HG03025 (cell line): Measurements from ENCODE around the gene APP.
"Not testable (repeated sequence)": the region's sequence is repeated elsewhere in the genome, so short reads cannot be mapped to it uniquely, and the experiment has no call there.

Source experiments
- ATAC-seq: cut with Tn5 transposase; IDR thresholded peaks from one replicate; pipeline ENCODE4 v1.9.1; 2021; ENCODE audit warnings: mild to moderate bottlenecking, moderate library complexity; ENCODE audit not compliant: unreplicated experiment, low FRiP score

The APP gene

GRCh38 chr21:26165331-26165730 is 5.2 kb downstream of the APP start:
- no peak for ATAC-seq

GRCh38 chr21:26164311-26164710 is 6.3 kb downstream of the APP start:
- ATAC-seq, result no peak

- no peak for ATAC-seq
These were observed 8.5 kb downstream of the APP start for GRCh38 chr21:26162081-26162480.

DNA sequence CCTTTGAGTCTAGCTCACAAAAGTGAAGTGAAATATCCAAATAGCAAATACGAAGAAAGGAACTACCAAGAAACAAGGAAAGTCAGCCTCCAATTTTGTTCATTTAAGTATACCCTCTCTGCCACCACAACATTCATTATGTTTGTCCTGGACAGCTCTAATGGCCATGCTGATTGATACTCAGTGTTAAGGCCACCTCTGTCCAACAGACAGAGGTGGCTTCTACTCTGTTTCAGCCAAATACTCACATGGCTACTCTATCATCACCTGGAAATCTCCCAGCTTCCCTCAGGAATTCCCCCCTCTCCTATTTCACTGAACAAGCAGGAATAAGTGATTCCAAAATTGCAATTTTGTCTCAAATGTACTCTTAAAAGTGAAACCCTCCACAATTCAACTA is 10.7 kb downstream of the APP start:
- no peak for ATAC-seq

- ATAC-seq, result no peak
These were observed 12.8 kb downstream of the APP start for GRCh38 chr21:26157801-26158200.

GRCh38 chr21:26154753-26155152 is 15.8 kb downstream of the APP start:
- no peak for ATAC-seq

GRCh38 chr21:26153758-26154157 is 16.8 kb downstream of the APP start:
- no peak for ATAC-seq

- no peak for ATAC-seq
These were observed 21.7 kb downstream of the APP start for GRCh38 chr21:26148840-26149354.

- no peak for ATAC-seq
These were observed 22.3 kb downstream of the APP start for GRCh38 chr21:26148071-26148839.

GRCh38 chr21:26147535-26147934 is 23.0 kb downstream of the APP start:
- no peak for ATAC-seq

- no peak for ATAC-seq
These were observed 23.9 kb downstream of the APP start for GRCh38 chr21:26146681-26147080.

GRCh38 chr21:26144031-26144430 is 26.5 kb downstream of the APP start:
- no peak for ATAC-seq

DNA sequence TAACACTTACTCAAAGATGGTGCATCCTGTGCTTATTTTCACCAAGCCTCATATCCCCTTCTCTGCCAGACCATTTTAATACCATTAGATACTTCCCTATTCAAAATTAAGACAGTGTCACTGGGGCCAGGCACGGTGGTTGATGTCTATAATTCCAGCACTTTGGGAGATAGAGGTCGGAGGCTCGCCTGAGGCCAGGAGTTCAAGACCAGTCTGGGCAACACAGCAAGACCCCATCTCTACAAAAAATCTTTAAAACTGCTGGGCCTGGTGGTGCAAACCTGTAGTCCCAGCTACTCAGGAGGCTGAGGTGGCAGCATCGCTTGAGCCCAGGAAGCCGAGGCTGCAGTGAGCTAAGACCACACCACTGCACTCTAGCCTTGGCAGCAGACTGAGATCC is 28.2 kb downstream of the APP start:
- ATAC-seq, result no peak

DNA sequence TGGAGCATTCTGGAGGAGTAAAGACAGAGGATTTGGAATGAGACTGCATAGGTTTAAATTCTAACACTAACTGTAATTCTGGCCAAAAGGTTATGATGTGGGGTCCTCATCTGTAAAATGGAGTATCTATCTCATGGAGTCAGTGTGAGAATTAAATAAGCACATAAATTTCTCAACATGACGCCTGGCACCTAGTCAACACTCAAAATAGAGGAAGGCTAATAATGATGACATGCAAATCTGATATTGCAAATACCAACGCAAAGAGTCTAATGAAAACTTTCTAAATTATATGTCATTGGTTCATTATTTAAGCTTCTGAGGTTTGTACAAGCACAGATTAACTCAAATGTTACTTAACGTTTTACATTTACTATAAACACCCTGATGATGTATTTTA is 29.6 kb downstream of the APP start:
- no peak for ATAC-seq

GRCh38 chr21:26140164-26140579 is 30.4 kb downstream of the APP start:
- ATAC-seq, result no peak

DNA sequence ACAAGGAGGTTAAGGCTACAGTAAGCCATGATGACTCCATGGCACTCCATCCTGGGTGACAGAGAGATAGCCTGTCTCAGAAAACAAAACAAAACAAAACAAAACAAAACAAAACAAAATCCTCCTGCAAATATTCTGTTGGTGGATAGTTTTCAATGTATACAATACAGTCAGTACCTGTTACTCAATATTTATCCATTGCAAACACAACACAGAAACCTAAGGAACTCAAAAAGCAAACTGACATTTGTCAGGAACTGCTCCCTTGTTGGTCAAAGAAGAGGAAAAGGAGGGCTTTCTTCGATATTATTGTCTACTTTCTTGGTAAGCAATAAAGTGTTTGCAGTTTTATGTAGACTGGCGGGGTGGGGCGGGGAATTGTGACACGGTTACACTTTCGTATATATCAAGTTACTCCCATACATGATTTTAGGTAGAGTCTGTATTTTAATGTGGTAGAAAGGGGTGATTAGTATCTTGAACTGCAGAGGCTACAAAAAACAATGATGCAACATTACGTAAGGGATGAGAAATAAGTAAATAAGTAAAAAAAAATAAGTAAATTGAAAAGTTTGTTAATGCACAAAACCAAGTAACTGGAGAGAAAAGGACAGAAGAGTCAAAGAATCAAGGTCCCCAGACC is 31.8 kb downstream of the APP start:
- ATAC-seq, result no peak

GRCh38 chr21:26137379-26138060 is 33.0 kb downstream of the APP start:
- ATAC-seq, result no peak

DNA sequence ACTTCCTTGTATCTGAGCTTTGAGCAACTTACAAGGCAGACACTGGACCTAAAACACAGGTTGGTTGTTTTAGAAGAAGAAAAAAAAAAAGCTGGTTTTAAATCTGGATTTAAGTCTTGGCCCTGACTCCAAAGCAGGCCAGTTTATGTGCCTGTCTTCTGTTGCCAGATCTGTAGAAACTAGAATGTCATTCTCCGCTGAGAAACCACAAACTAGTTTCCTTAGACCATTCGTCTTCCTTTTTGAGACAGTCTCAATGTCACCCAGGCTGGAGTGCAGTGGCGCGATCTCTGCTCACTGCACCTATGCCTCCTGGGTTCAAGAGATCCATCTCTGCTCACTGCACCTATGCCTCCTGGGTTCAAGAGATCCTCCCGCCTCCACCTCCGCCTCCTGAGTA is 33.9 kb downstream of the APP start:
- ATAC-seq, result peak; percentile 82

DNA sequence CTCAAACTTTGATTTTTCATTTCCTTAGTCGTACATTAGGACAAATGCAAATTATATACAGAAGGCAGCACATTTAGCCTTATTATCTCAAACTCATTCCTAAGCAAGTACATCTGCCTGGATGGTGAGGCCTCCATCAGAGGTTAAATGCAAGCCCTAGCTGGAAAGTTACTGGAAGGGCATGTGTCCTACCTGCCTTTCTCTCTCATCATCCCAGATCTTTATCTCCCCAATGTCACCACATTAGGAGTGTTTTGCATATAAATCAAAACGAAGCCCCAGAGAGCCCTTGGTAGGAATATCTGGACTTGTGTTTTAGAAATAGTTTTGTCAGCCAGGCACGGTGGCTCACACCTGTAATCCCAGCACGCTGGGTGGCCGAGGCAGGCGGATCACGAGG is 35.0 kb downstream of the APP start:
- no peak for ATAC-seq

DNA sequence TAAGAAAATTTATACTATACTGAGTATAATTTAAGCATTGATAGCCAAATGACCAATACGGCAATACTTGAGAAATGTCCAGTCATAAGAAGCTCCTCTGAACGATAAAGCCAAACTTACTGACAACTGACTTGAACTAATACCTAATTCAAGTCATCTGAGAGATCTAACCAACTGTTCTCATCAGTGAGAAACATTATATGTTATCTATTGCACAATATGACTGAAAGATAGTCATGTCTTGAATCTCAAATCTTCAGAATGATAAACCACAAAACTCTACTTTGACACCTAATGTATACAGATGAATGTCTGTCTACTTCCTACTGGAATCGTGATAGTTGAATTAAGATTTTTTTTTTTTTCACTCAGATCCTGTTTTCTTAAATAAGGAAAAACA is 39.0 kb downstream of the APP start:
- no peak for ATAC-seq

DNA sequence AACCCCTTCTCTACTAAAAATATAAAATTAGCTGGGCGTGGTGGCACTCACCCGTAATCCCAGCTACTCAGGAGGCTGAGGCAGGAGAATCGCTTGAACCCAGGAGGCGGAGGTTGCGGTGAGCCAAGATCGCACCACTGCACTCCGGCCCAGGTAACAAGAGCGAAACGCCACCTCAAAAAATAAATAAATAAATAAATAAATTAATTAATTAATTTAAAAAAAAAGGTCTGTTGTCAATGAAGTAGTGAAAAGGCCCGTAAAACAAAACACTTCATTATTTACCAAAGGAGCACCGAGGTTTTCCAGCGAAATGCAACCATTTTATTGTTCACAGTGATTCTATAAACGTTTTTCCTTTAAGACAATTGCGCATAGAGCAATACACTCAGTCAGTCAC is 39.5 kb downstream of the APP start:
- not testable (repeated sequence) for ATAC-seq
